Large intestine (tissue), 3 donors: ENCODE measurements around the gene SIDT2. TPM values are rescaled to one million over a fixed set of nuclear protein-coding genes. Genes with fewer than 3 reads are reported as not detected.

ENCODE experiments used
- DNase-seq, 2 donors: peaks; one replicate each; pipeline versions ENCODE4 v3.0.0 to v3.0.0-alpha.2; 2013
- H3K27ac ChIP-seq: one replicate; pipeline ENCODE4 v1.5.1; 2013; ENCODE audit warnings: low read length
- H3K27me3 ChIP-seq: 2 replicates; pipeline ENCODE4 v1.6.1; 2013; ENCODE audit warnings: low read length; ENCODE audit not compliant: control insufficient read depth, insufficient read depth
- H3K36me3 ChIP-seq: 2 replicates; pipeline ENCODE4 v1.6.1; 2013; ENCODE audit warnings: low read length; ENCODE audit not compliant: control insufficient read depth, insufficient read depth
- H3K4me1 ChIP-seq: one replicate; pipeline ENCODE4 v1.6.1; 2013; ENCODE audit warnings: low read length; ENCODE audit not compliant: control insufficient read depth, insufficient read depth
- H3K4me3 ChIP-seq: one replicate; pipeline ENCODE4 v1.5.1; 2013; ENCODE audit warnings: low read length
- H3K9me3 ChIP-seq: one replicate; pipeline ENCODE4 v1.6.1; 2013; ENCODE audit warnings: mild to moderate bottlenecking, low read depth, low read length, moderate library complexity; ENCODE audit not compliant: control insufficient read depth
- WGBS: methylation state at CpG from one replicate; pipeline ENCODE4 v1.1.5; 2013; ENCODE audit warnings: low lambda C conversion rate; ENCODE audit not compliant: insufficient coverage; 5-methylcytosine and 5-hydroxymethylcytosine counted together
- polyA plus RNA-seq: library from polyadenylated mRNA; unstranded; fragments of 120-200 nt; gene quantifications from one replicate; pipeline ENCODE4 v1.2.1, GENCODE V29; 2013

SIDT2 gene
- polyA plus RNA-seq, 1 donor = 94.9 TPM

GRCh38 chr11:117221775-117222517, 43.4 kb downstream of the SIDT2 start:
- Histone ChIP-seq H3K9me3 (no peaks in the 10 kb centered on the region), H3K27ac (peak overlapping the region; percentile 68), H3K27me3 (no peaks in the 10 kb centered on the region), H3K36me3 (peaks cover 68% of the 10 kb centered on the region), H3K4me1 (peaks cover 58% of the 10 kb centered on the region), H3K4me3 (no peak overlapping the region)
- no CpG with 5 or more reads among the region's 7 CpGs for WGBS
- no peak for DNase-seq

- Histone ChIP-seq H3K4me1 (peaks cover 58% of the 10 kb centered on the region), H3K4me3 (no peak overlapping the region), H3K9me3 (no peaks in the 10 kb centered on the region), H3K27ac (no peak overlapping the region), H3K27me3 (no peaks in the 10 kb centered on the region), H3K36me3 (peaks cover 67% of the 10 kb centered on the region)
- no peak for DNase-seq
- no CpG with 5 or more reads among the region's 14 CpGs for WGBS
Measured at GRCh38 chr11:117222991-117223740, 44.6 kb downstream of the SIDT2 start.

GRCh38 chr11:117223741-117224689, 45.5 kb downstream of the SIDT2 start:
- WGBS = no CpG with 5 or more reads among the region's 17 CpGs
- Histone ChIP-seq H3K36me3 (peaks cover 65% of the 10 kb centered on the region), H3K27ac (peak overlapping the region; percentile 66), H3K9me3 (no peaks in the 10 kb centered on the region), H3K27me3 (no peaks in the 10 kb centered on the region), H3K4me1 (peaks cover 53% of the 10 kb centered on the region), H3K4me3 (no peak overlapping the region)
- DNase-seq = no peak

GRCh38 chr11:117225553-117226170, 47.1 kb downstream of the SIDT2 start:
- Histone ChIP-seq H3K9me3 (no peaks in the 10 kb centered on the region), H3K27ac (peak overlapping the region; percentile 66), H3K4me1 (peaks cover 40% of the 10 kb centered on the region), H3K4me3 (no peak overlapping the region), H3K27me3 (no peaks in the 10 kb centered on the region), H3K36me3 (peaks cover 66% of the 10 kb centered on the region)
- DNase-seq = no peak
- WGBS = 92% methylated on average over 2 of the region's 9 CpGs

- H3K9me3 ChIP-seq = no peaks in the 10 kb centered on the region
- no peak overlapping the region for H3K27ac ChIP-seq
- peak; percentile 68 to 73 for DNase-seq
- no peak overlapping the region for H3K4me3 ChIP-seq
- H3K36me3 ChIP-seq = peaks cover 61% of the 10 kb centered on the region
- no CpG with 5 or more reads among the region's 19 CpGs for WGBS
- no peaks in the 10 kb centered on the region for H3K27me3 ChIP-seq
- peaks cover 34% of the 10 kb centered on the region for H3K4me1 ChIP-seq
Measured at GRCh38 chr11:117226388-117227385, 48.1 kb downstream of the SIDT2 start.

GRCh38 chr11:117228091-117228490, 49.5 kb downstream of the SIDT2 start:
- Histone ChIP-seq H3K36me3 (peaks cover 52% of the 10 kb centered on the region), H3K4me1 (peaks cover 27% of the 10 kb centered on the region)
- DNase-seq = no peak

GRCh38 chr11:117229411-117229810, 50.9 kb downstream of the SIDT2 start:
- no peaks in the 10 kb centered on the region for H3K27me3 ChIP-seq
- H3K27ac ChIP-seq = no peak overlapping the region
- no peak for DNase-seq
- H3K9me3 ChIP-seq = no peaks in the 10 kb centered on the region
- WGBS = no CpG with 5 or more reads among the region's 12 CpGs
- peaks cover 42% of the 10 kb centered on the region for H3K36me3 ChIP-seq
- no peak overlapping the region for H3K4me3 ChIP-seq
- H3K4me1 ChIP-seq = peaks cover 19% of the 10 kb centered on the region

More at GRCh38 chr11:117228091-117228490, 49.5 kb downstream of the SIDT2 start:
- H3K9me3 ChIP-seq = no peaks in the 10 kb centered on the region
- WGBS = no CpG with 5 or more reads among the region's 11 CpGs
- H3K27ac ChIP-seq = no peak overlapping the region
- no peak overlapping the region for H3K4me3 ChIP-seq
- no peaks in the 10 kb centered on the region for H3K27me3 ChIP-seq

GRCh38 chr11:117229931-117230285, 51.4 kb downstream of the SIDT2 start:
- Histone ChIP-seq H3K4me3 (no peak overlapping the region), H3K36me3 (peaks cover 40% of the 10 kb centered on the region), H3K4me1 (peaks cover 16% of the 10 kb centered on the region), H3K27me3 (no peaks in the 10 kb centered on the region), H3K27ac (no peak overlapping the region), H3K9me3 (no peaks in the 10 kb centered on the region)
- no peak for DNase-seq
- WGBS = no CpG with 5 or more reads among the region's 5 CpGs

- Histone ChIP-seq H3K36me3 (peaks cover 38% of the 10 kb centered on the region), H3K4me1 (peaks cover 12% of the 10 kb centered on the region), H3K9me3 (no peaks in the 10 kb centered on the region), H3K27ac (no peak overlapping the region), H3K27me3 (no peaks in the 10 kb centered on the region), H3K4me3 (peak overlapping the region; percentile 95)
- DNase-seq = no peak
- 100% methylated on average over 1 of the region's 12 CpGs for WGBS
Measured at GRCh38 chr11:117230286-117230961, 51.9 kb downstream of the SIDT2 start.
